Skin of body (tissue), 2 donors: Measurements from ENCODE around the gene SETD3. TPM values are rescaled to one million over a fixed set of nuclear protein-coding genes. Genes with fewer than 3 reads are reported as not detected.

Source experiments
- DNase-seq: peaks from one replicate; lab custom pipeline; 2025; lab: John Stamatoyannopoulos, UW
- total RNA-seq: library from RNA; depleted of rRNA; stranded (reverse); fragments of >200 nt; gene quantifications from one replicate; pipeline ENCODE4 v1.2.3, GENCODE V29; 2014

The SETD3 gene
- total RNA-seq, 1 donor from 2014 or later = 40.7 TPM

DNA sequence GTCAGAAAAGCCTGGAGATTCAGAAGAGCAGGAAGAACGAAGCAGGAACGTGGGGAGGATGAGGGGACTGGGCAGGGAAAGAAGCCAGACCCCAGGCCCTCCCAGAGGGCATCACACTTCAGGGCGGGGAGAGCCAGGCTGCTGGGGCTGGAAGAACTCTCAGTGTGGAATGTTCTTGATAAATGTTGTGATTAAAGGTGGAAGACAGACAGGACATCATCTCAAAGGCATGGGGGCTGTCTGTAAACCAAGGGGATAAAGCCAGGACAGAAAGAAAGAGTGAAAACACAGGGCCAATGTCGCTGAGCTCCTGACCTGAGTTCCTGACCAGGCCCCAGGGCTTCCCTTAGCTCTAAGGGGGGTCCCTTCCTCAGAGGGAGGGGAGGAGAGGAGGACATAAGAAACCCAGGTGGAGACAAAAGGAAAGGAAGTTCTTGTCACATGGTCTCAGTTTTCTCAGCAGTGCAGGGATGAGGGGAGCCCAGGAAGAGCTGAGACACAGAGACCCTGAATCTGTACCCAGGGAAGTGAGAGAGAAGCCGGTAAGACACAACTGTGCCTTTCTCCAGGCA lies 56.3 kb downstream of the SETD3 start:
- no peak for DNase-seq

DNA sequence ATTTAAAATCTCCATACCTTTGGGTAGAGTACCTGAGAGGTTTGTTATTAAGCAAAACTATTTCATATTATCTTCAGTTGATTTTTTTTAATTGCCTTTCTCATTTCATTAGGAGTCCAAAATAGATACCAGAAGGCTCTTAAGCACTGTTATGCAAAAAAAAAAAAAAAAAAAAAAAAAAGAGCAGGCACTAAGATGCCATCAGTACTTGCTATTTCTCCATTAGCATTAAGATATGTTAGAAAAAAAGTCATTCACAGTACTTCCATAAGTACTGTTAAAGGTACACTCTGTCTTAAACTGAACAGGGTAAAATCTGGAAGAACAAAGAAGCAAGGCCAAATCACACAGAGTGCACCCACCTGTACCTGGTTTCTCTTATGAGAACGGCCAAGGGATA lies 57.2 kb downstream of the SETD3 start:
- no peak for DNase-seq

DNA sequence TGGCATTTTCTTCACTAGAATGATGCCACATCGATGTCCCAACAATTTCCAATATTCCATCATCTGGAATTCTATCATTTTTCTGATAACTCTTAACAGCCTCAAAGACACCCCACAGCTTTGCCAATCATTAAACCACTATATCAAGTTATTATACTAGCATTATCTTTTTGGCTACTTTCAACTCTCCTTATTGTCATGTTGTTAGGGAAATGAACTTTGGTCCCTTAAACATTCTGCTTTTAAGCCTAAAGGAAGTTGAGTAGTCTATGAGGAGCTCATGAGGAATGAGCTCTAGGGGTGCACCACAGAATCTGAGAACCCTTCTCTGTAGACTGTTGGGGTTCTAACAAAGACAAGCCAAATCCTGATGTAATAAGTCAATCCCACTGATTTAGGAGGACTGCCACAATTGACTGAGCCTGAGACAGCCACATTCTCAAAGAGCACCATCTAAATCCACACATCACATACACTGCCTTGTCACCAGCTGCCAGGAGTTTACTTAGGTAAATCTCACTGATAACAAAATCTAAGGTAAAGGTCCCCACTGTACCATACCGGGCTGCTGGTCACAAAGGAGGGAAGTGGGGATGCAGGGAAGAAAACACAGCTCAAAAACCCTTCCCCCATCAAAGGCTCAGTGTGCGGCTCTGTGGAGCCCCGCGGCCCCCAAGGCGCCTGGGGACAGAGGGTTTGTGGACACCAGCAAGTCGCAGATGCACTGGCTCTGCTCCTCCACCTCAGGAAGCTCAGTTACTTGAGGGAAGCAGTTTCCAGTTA lies 58.2 kb downstream of the SETD3 start:
- DNase-seq = no peak

DNA sequence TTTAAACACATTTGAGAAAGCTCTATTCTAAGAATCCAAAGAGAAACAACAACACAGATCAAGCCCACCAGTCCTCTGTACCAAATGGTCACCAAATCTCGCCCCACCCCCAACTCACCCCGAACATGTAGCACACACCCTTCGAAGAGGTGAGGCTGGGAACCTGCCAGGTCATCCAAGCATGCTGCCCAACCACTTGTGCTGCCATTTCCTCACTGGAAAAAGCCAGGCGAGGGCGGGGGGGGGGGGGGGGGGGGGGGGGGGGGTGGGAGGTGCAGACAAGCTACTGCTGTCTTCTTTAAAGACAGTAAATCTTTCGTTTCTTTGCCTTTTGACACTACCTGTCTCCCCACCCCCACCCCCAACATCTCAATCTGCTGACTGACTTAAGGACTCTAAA lies 59.9 kb downstream of the SETD3 start:
- peak; percentile 99 for DNase-seq

DNA sequence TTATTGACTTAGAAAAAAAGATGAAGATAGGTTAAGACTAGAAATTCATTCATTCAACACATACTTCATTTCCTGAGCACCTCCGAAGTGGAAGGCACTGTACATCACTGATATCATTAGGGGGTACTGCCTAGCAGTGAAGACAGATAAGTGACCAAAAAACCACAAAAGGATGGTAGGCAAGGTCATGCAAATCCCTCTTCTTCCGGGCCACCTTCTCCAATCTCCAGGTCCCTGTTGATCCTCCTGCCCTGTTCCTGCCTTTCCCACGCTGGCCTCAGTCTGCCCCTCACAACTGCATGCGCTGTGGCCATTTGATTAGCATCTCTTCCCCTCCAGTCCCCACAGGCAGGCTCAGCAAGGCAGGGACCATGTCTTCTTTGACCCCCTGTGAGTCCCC lies 60.8 kb downstream of the SETD3 start:
- DNase-seq = no peak

DNA sequence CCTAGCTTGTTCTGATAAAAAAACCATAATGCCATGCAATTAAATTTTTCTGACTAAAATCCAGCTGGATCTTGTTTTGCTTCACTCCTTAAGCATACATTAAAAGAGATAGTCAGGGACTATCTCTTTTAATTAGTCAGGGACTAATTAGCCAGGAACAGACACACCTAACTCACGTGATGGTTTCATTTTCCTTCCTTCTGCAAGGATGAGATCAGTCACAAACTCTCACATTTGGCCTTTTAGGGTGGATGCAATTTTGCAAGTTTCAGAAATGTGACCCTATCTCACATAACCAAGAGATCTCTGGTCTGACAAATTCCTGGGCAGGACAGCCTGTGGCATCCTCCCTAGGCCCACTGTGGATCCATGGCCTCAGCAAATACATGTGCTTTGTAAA lies 62.4 kb downstream of the SETD3 start:
- DNase-seq = no peak

DNA sequence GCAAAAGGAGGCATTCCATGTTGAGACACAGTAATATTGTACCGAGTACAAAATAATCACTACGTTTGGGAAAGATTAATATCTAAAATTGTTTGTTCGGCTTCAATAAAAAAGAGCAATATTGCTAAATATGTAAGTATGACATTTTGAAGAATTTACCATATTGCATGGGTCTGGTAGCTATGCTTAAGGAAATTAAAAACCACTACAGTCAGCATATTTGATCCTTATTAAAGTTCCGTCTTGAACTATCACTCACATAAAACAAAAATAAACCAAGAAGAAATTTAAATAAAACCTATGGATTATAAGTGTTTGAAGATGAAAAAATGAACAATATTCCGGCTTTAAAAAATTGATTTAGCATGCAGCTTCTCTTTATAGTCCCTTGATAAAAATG lies 63.8 kb downstream of the SETD3 start:
- no peak for DNase-seq

DNA sequence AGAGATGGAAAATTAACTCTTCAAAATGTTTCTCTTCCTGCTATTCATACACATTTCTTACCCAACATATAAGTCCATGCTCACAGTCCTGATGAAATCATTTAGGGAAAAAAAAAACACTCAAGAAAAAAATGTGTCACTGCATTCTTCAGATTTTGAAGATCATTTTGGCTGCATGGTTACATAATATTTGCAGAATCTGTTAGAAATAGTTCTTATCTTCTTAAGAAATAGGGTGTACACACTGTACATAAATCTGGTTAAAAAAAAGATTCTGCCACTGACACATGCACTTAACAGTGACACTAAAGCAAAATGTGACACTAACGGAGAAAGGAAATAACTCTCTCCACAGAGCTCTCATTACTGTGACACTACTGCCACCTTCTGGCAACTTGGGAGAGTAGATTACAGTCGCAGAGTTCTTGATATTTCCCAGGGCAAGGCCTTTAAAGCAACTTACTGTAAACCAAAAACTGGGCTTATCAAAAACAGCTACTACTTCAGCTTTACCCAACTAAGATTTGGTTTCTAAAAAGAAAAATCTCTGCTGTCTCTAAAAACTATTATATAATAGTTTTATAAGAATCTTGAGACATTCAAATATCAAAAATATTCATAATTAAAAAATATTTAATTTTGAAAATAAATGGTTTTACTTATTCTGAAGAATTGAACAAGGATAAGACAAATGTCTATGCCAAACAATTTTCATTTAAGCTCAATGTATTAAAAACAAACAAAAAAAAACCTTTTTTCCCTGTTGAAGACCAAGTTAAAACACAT lies 65.0 kb downstream of the SETD3 start:
- peak; percentile 70 for DNase-seq

DNA sequence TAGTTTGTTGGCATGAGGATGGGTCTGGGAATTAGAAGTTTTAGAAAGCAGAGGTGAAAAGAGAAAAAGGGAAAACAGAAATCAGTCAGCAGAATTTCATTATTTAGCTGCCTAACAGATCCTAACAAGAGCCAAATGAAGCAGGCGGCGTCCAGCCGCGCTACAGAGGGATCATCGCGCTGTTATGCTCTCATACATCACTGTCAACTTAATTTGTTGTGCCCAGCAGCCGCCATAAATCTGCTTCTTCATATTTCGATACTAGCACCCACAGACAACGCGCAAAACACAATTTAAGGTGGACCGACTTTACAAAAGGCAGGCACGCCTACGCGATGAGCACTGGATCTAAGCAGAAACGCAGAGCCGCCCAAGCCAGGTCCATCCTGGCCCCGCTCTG lies 66.7 kb downstream of the SETD3 start:
- DNase-seq = no peak

DNA sequence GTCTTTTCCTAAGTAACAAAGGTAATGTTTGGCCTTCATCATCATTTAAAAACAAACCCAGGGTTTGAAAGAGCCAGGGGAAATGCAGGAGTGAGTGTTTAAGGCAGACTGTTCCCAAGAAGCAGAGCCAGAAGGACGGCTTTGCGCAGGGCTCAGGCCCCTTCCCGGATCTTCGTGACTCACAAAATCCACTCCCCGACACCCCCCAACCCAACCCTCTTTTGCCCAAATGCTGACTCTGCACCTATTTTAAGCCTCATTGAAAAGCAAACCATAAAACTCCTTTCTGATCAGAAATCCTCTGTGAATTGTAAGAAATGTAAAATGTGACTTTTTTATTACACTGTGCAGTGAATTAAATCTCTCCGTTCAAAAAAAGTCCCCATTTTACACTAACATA lies 67.5 kb downstream of the SETD3 start:
- DNase-seq = no peak

DNA sequence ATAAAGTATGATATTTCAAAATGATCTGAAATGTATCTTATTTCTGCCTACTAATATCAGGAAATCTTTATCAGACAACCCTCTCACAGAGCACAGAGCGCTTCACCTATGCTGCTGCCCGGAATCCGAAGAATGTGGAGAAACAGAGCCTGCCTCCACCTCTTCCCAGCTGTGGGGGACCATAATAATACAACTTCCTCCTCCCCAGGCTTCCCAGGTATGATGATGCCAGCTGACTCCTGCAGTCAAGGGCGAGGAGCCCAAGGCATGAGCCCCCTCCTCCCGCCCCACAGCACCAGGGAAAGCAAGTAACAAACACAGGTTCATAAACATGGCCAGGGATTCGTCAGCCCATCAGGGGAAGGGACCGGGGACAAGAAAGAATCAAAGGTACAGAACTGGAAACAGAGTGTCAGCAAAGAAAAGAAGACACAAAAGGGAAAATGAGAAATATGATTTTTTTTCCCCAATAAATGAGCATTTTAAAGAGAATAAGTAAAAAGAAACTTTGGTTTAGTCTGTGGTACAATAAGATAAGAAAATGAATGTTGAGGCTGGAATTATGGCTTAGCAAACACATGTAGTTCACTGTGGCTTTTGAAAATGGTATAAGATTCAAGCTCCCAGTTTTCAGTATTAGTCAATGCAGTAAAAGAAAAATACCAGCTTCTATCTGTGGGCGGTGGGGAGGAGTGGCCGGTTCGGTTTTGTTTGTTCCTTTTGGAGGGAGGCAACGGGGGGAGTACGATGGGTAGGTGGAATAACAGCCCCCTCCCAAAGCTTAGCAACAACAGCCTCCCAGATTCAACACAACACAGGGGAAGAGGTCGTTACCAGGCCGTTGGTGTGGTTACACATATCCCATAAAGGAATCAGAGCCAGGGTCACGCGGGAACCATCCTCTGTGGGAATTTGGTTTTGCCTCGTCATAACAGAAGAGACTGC lies 68.3 kb downstream of the SETD3 start:
- no peak for DNase-seq

DNA sequence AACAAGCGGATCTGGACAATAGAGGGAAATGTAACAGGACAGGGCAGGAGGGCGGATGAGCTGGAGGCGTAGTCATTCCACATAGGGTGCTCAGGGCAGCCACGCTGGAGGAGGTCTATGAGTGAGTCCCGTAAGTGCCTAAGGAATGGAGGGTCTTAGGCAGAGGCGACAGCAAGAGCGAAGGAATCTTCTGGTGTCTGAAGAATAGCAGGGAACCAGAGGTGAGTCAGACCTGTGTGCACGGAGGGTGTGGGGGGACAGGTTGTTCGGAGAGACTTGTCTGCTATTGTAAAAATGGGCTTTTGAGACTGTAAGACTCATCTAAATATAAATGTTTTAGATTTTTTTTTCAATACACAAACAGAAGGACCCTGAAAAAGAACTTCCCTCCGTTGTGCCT lies 70.6 kb downstream of the SETD3 start:
- no peak for DNase-seq

DNA sequence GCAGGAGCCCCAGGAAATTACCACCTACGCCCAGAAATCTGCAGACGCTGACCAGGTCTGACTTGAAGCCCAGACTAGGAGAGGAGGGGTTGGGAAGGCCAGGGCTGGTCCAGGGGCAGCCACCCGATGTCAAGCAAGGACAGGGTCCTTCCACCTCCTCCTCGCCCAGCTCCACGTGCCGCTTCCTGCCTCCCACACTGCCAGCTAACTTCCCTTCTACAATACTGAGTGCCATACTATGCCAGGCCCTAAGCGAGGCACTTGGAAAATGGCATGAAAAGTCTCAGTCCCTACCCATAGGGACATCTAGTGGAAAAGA lies 71.7 kb downstream of the SETD3 start:
- DNase-seq = no peak

DNA sequence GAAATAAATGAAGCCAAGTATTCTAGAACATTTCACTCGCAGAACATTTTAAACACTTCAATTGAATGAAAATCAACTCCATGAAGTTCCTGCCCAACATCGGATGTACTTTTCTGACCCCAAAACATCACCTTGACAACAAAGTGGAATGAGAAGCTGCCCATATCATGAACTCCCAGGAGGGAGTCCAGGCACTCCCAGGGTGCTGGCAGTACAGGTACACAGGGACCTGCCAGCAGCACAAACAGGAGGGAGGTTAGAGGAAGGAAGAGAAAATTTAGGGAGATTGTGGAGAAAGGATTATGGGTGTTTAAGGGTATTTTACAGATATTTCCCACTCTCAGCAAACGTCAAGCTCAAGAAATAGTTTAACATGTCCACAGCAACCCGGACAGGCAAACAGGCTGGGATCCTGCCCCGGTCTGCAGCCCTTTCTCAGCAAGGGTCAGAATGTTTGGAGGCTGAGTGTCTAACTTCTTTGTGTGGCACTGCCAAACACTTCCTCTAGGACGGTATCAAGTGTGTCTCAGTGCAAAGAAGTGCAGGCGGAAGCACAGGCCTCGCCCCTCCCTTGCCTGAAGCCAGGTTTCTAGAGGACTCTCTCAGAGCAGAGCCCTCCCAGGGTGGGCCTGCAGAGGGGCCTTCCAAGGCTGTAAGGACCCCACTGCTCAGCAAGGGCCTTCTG lies 72.2 kb downstream of the SETD3 start:
- no peak for DNase-seq

DNA sequence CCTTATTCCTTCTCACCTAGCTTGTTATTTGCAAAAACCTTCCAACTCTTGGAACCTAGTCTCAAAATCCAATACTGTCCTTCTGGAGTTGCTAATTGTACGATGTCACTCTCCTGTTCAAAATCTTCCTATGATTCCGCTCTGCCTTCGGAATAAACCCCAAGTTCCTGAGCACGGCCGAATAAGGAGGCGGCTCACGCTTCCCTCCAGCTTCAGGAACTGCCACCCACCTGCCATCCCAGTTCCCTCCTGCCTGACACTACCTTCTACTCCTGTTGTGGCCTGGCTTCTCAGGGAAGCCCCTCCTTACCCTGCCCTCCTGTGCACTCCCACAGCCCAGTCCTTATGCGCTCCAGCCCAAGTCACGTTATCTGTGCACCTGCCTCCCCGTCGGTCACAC lies 73.2 kb downstream of the SETD3 start:
- no peak for DNase-seq

DNA sequence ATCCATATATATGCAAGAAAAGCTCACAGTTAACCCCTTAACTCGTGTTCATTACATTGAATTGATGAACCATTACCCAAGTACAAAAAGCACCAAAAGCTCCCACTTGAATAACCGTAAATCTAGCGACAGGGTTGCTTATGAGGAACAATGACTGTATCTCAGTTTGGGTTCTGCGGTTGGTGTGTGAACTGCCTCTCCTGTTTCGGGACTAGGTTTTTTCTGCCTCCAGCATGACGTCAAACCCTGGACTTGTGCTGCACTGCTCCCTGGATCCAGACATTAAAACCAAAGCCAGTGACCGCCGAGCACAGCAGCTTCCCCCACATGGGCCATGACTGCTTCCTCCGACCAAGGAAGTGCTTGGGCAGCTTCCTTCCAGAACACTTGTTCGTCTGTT lies 77.7 kb downstream of the SETD3 start:
- DNase-seq = no peak

DNA sequence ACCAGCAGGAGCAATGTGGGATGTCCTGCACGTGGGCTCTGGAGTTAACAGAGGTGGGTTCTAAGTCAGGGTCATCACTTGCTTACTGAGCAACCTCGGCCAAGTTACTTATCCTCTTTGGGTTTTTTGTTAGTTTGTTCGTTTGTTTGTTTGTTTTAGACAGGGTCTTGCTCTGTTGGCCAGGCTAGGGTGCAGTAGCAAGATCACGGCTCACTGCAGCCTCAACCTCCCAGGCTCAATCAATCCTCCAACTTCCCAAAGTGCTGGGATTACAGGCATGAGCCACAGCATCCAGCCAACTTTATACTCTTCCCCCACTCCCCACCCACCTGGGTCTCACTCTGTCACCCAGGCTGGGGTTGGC lies 78.4 kb downstream of the SETD3 start:
- DNase-seq = no peak

DNA sequence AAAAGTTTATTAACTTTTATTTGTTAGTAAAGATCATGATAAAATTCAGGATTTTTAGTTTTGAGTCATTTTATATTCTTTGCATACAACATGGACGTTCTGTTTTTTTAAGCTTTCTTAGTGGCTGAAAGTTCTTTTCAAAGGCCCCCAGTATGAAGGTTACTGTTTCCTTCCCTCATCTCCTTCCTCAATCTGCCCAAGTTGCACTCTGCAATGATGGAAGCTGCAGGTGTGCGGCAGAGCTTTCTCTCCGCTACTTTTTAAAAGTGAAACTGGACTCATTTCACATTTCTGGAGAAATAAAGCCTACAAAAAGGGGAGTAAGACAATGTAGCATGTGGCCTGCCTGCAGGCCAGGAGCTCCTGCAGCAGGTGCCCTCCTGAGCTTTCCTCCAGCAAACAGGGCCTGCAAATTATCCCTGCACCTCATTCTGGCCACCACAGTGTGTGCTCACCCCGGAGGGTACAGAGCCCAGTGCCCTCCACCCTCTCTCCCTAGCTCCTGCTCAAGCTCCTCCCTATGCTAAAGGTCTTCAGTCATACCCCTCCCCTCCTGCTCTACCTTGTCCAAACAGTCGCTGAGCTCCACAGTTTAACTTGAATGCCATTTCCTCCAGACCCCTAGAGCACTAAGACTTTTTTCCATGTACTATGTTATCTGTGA lies 78.9 kb downstream of the SETD3 start:
- no peak for DNase-seq

DNA sequence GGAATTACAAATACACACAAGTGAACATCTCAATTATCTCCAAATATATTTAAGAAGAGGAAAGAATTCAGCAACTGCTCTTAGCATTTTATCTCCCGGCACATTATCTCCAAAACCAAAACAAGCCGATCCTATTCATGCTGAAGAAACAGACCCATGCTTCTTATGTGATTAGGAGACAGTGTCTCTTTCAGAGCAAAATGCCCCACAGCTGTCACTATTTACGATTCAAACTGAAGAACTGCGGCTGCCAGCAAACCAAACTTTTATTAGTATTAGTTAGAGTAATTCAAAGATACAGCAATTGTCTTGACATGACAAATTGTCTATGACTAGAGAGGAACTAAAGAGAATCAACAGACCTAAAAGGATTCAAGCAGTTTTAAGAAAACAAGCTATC lies 79.4 kb downstream of the SETD3 start:
- DNase-seq = no peak

DNA sequence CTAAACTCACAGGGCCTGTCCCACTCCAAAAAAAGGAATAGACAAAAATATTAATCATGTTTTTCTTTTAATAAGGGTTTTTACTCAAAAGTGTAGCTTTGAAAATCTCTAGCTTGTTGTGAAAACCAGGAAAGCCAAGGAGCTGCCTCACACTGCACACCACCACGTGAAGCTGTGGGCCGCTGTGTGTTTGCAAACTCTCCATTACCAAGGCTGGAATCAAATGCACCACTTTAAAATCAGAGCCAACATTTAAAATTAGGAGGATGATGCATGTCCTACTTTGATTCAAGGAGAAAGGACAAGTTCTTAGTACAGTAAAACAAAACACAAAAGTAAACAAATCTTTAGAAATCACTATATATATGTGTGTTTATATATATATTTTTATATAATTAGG lies 83.0 kb downstream of the SETD3 start:
- no peak for DNase-seq
